Stomach smooth muscle (tissue), 2 donors: ENCODE results near the gene STK24.

Experiments used
- H3K27ac ChIP-seq: one replicate; pipeline ENCODE4 v1.7.0; 2013; ENCODE audit warnings: mild to moderate bottlenecking, low read length, inconsistent platforms
- H3K27me3 ChIP-seq, 2 donors: one replicate each; pipeline ENCODE4 v1.7.0; 2013; ENCODE audit warnings: low read length in 2 of 2; ENCODE audit not compliant: insufficient read depth in 2 of 2, control insufficient read depth in 1 of 2
- H3K36me3 ChIP-seq, 2 donors: one replicate each; pipeline ENCODE4 v1.7.0; 2013; ENCODE audit warnings: low read length in 2 of 2; ENCODE audit not compliant: control insufficient read depth in 2 of 2, insufficient read depth in 2 of 2
- H3K4me1 ChIP-seq: one replicate; pipeline ENCODE4 v1.7.0; 2013; ENCODE audit warnings: low read length; ENCODE audit not compliant: control insufficient read depth, insufficient read depth
- H3K4me3 ChIP-seq, 2 donors: one replicate each; pipeline ENCODE4 v1.7.0; 2013; ENCODE audit warnings: low read length in 2 of 2
- H3K9ac ChIP-seq, 2 donors: one replicate each; pipeline ENCODE4 v1.7.0; 2013; ENCODE audit warnings: low read length in 2 of 2, mild to moderate bottlenecking in 1 of 2
- H3K9me3 ChIP-seq, 2 donors: one replicate each; pipeline ENCODE4 v1.7.0; 2013; ENCODE audit warnings: low read length in 2 of 2; ENCODE audit not compliant: control insufficient read depth in 2 of 2
- donor health status: healthy.
- donor health status: Pancreatic carcinoma.

Gene STK24

DNA sequence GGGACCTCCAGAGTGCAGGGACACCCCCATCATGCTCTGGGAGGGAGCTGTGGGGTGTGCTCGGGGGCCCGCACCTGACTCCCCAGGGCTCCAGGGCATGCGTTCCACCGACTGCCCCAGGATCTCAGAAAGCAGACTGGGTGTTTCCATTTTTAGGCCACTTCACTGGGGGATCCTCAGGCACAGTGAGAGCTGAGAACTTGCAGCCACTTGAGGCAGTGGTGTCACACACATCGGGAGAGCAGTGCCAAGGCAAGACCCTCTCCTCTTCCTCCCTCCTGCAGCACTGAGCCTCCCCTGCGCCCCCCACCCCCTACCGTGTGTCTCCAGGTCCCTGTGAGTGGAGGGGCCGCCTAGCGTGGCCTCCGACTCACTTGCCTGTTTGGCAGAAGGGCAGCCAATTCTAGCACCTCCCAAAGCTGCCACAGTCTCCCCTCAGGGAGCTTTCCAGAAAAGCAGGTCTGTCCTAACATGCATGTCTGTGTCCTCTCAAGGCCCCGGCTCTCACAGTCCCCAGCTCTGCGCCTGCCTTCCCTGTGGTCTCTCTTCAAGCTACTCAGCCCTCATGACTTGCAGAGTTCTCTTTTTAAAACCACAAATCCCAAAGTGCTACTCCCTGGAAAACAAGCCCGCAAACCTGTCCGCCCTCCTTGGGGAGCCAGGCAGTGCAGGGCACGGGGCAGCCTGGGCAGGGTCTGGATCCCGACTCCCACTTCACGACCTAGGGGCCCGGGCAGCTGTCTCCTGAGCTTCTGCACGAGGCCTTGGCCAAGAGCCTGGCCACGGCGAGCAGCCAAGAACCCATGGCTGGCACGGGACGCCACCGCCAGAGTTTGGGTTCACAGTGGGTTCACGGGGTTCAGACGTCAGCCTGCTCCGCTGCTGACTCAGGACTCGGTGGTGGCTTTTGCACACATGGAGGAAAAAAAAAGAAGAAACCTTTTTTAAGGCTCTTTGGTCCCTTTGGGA lies 94.1 kb downstream of the STK24 start:
- peak overlapping the region; percentile 55 for H3K27ac ChIP-seq
- no peaks in the 10 kb centered on the region for H3K9me3 ChIP-seq
- peak overlapping the region in 1 of 2 donors; percentile 40 for H3K4me3 ChIP-seq
- H3K4me1 ChIP-seq, result peaks cover 60% of the 10 kb centered on the region
- no peaks in the 10 kb centered on the region for H3K27me3 ChIP-seq
- H3K9ac ChIP-seq, result no peak overlapping the region
- peaks cover 0 to 3% of the 10 kb centered on the region in 2 donors for H3K36me3 ChIP-seq

DNA sequence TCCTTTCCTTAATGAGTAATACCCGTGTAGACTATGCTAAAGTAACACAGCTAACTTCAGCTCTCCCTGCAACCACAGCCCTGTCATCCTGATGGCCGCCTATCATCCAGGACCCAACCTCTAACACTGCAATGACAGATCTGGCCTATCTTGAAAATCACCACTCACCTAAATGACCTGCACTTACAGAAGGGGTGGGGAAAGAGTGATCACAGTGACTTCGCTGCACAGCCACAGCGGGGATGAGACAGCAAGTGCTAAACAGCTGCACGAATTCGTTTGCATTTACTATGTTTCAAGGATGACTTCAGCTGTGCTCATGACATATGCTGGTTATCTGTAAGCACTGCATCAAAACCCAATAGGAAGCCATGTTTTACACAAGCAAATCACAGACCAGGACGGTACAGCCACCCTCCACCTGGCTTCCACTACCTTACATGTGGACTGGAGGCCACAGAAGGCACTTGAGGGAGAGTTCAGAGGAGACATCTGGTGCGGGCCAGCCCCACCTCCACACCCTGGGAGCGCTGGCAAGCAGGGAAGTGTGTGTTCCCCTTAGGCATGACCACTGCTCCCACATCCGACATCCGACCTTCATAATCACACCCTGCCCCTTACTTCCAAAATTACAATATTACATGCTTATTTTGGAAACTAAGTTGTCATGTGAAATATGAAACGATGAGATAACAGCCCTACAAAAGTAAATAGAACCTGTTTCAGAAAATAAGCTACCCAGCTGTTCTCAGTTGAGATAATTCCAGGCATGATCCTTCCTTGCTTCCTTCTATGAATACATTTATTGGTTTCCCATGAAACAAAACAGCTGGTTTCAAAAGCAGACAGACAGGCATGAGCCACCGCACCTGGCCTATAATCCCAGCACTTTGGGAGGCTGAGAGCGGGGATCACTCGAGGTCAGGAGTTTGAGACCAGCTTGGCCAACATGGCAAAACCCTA lies 95.7 kb downstream of the STK24 start:
- Histone ChIP-seq H3K27ac (no peak overlapping the region), H3K4me1 (peaks cover 64% of the 10 kb centered on the region), H3K4me3 (no peak overlapping the region)

DNA sequence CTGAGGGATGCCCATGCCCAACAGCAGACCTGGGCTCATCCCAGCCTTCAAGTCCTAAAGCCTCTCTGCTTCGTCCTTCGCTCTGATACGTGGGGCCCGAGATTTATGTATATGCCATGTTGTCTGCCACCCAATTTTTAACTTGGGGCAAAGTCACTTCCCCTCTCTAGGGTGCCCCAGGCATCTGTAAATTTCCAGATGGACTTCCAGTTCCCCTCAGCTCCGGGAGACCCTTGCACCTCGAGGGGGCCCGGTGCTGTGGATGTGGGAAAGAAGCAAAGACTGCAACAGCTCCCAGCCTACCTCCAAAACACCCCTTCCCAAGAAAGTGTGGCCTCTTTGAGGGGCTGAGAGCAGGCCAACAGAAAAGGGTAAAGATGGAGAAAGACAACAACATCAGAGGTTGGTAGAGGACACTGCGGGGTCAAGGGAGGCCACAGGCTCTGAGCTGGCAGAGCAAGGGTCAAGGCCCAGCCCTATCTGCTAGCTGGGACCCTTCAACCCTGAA lies 97.4 kb downstream of the STK24 start:
- no peaks in the 10 kb centered on the region for H3K9me3 ChIP-seq
- peaks cover 53% of the 10 kb centered on the region for H3K4me1 ChIP-seq
- H3K36me3 ChIP-seq, result peaks cover 0 to 7% of the 10 kb centered on the region in 2 donors
- H3K27me3 ChIP-seq, result no peaks in the 10 kb centered on the region
- no peak overlapping the region for H3K9ac ChIP-seq
- no peak overlapping the region for H3K4me3 ChIP-seq
- H3K27ac ChIP-seq, result no peak overlapping the region

More for the DNA sequence above, 95.7 kb downstream of the STK24 start:
- Histone ChIP-seq H3K36me3 (peaks cover 0 to 3% of the 10 kb centered on the region in 2 donors), H3K9ac (no peak overlapping the region), H3K9me3 (no peaks in the 10 kb centered on the region), H3K27me3 (no peaks in the 10 kb centered on the region)

DNA sequence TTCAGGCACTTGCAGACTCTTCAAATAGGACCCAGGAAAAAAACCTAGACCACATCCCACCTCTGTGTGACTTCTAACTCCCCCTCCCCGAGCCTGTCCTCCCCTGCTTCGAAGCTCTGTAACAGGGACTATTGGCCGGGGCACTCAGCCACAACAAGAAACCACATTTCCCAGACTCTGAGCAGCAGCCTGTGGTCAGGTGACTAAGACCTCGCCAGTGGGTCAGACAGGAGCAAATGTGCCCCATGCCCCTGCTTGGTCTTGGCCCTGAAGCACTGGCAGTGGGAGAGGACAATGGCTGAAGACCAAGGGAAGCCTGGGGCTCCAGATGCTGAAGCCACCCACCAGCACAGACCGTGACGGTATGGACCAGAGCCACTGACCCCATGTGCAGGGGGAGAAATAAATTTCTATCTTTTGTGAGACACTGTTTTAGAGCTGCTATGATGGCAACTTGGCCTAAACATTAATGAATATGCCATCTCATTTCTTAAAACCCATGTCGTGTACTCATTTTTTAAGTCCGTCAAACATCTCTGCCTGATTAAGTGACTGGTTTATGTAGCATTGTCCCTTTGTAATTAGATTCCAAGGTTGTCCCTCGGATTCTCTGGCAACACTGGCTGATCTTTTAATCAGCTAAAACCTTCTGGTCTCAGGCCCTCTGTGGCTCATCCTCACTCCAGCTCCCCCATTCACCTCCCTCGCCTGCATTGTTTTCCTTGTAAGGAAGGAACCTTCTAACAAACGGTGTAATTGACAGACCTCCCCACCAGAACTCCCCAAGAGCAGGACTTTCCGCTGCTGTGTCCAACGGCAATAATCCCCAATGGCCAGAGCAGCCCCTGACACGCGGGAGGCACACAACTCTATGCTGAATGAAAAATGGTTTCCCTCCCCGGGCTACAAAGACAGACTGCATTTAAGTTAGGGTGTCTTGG lies 98.4 kb downstream of the STK24 start:
- H3K27me3 ChIP-seq, result no peaks in the 10 kb centered on the region
- no peak overlapping the region for H3K4me3 ChIP-seq
- peaks cover 45% of the 10 kb centered on the region for H3K4me1 ChIP-seq
- H3K27ac ChIP-seq, result no peak overlapping the region
- H3K36me3 ChIP-seq, result peaks cover 0 to 11% of the 10 kb centered on the region in 2 donors
- H3K9me3 ChIP-seq, result no peaks in the 10 kb centered on the region
- H3K9ac ChIP-seq, result no peak overlapping the region

DNA sequence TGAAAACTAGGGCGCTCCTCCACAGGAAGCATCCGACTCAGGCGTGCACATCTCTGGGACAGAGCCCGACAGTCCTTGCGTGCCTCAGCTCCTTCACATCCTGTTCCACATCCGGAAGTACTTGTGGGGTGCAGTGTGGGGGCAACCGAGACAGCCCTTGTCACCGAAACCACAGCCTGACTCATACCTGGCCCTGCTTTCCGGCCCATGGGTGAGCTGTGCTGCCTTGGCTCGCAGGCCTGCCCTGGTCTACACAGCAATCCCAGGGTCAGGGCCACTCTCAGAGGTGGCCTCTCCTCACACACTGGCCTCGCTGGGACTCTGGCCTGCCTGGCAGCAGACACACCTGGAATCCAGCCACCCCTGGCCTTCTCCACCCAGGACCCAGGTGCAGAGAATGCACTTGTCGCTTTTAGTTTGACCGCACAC lies 100.4 kb downstream of the STK24 start:
- no peaks in the 10 kb centered on the region for H3K27me3 ChIP-seq
- H3K9me3 ChIP-seq, result no peaks in the 10 kb centered on the region
- no peak overlapping the region for H3K4me3 ChIP-seq
- H3K36me3 ChIP-seq, result peaks cover 9 to 20% of the 10 kb centered on the region in 2 donors
- no peak overlapping the region for H3K27ac ChIP-seq
- H3K4me1 ChIP-seq, result peaks cover 33% of the 10 kb centered on the region
- no peak overlapping the region for H3K9ac ChIP-seq

DNA sequence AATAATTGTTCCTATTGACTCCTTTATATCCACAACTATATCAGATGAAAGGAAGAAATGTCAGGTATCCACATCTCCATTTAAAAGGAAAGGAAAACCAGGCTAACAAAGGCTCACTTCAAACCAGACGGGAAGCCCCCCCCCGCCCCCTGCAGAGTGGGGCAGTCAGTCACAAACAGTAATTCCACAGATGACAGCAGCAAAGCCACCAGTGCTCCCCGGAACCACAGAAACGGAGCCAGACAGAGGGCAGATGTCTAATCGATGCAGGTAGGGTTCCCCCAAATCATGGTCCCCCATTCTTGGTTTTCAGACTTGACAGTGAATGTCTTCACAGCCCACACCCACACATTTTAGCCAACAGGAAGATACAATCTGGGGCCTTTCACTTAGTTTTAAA lies 100.8 kb downstream of the STK24 start:
- H3K27ac ChIP-seq, result no peak overlapping the region
- H3K27me3 ChIP-seq, result no peaks in the 10 kb centered on the region
- peaks cover 29% of the 10 kb centered on the region for H3K4me1 ChIP-seq
- no peak overlapping the region for H3K9ac ChIP-seq
- H3K4me3 ChIP-seq, result no peak overlapping the region
- H3K36me3 ChIP-seq, result peaks cover 13 to 23% of the 10 kb centered on the region in 2 donors
- no peaks in the 10 kb centered on the region for H3K9me3 ChIP-seq

DNA sequence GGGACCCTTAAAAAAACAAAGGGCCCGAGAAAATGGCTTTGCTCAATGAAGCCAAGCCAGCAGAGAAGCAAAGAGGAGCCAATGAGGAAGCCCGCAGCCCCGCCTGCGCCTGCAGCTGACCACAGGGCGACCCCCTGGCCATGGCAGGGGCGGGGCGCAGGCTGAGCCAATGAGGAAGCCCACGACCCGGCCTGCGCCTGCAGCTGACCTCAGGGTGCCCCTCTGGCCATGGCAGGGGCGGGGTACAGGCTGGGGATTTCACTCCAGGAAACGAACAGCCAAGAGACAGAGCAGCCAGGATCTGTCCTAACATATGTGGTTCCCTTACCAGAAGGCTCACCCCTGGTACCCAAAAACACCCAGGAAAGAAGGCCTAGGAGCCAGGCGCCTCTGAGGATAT lies 101.4 kb downstream of the STK24 start:
- H3K27me3 ChIP-seq, result no peaks in the 10 kb centered on the region
- H3K4me3 ChIP-seq, result no peak overlapping the region
- no peak overlapping the region for H3K27ac ChIP-seq
- H3K36me3 ChIP-seq, result peaks cover 15 to 24% of the 10 kb centered on the region in 2 donors
- peaks cover 25% of the 10 kb centered on the region for H3K4me1 ChIP-seq
- no peaks in the 10 kb centered on the region for H3K9me3 ChIP-seq
- H3K9ac ChIP-seq, result no peak overlapping the region

DNA sequence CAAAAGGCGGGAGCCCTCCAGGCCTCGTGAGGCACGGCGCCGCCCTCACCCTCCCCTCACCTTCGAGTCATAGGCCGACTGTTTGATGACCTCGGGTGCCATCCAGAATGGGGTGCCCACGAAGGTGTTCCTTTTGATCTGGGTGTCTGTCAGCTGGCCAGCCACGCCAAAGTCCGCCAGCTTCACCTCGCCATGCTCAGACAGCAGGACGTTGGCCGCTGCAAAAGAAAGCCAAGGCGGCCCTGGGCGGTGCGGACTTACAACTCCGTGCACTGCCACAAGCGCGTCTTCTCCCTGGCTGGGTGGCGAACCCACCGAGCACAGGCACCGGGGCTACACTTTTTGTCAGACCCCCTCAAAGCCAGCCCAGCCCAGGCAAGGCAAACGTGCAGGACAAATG lies 102.1 kb downstream of the STK24 start:
- Histone ChIP-seq H3K36me3 (peaks cover 15 to 24% of the 10 kb centered on the region in 2 donors), H3K27me3 (no peaks in the 10 kb centered on the region), H3K4me3 (no peak overlapping the region), H3K27ac (no peak overlapping the region), H3K9ac (no peak overlapping the region), H3K4me1 (peaks cover 23% of the 10 kb centered on the region), H3K9me3 (no peaks in the 10 kb centered on the region)

DNA sequence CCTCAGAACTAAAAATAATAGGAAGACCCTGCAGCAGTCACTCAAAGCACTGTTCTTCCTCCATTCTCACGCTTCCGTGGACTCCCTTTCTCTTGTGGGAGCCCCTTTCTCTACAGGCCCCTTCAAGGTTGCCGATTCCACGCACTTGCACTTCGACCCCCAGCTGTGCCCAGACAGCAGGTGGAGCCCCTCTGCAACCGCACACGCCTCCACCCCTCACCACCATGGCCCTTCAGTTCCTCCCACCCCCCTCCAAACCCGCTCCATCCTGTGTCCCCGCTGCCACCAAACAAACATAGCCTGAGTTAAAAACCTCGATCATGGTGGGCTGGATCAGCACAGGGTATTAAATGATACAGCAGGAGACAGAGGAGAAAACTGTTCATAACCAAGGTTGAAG lies 102.6 kb downstream of the STK24 start:
- Histone ChIP-seq H3K36me3 (peaks cover 15 to 24% of the 10 kb centered on the region in 2 donors), H3K27me3 (no peaks in the 10 kb centered on the region), H3K4me3 (no peak overlapping the region), H3K9ac (no peak overlapping the region), H3K9me3 (no peaks in the 10 kb centered on the region), H3K27ac (no peak overlapping the region), H3K4me1 (peaks cover 20% of the 10 kb centered on the region)
